Measurements from ENCODE around the gene ZNF462.

DNA sequence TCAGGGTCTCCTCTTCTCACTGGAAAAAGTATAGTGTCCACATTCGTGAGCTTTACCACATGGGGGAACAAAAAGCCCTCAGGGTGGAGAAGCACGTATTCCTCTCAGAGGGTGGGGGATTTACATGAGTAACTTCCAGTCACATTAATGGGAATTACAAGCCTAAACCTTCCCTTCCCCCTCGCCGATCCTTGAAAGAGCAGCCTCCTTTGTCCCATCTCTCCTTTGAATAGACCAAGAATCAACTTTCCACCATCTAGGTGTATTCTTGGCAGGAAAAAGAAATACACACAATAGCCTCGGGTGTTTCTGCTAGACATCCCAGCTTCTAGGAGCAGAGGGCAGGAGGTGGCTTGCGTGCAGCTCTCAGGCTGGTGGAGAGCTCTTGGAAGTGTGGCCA, 144.4 kb downstream of the ZNF462 start:
- TF ChIP-seq, protein P1, sequence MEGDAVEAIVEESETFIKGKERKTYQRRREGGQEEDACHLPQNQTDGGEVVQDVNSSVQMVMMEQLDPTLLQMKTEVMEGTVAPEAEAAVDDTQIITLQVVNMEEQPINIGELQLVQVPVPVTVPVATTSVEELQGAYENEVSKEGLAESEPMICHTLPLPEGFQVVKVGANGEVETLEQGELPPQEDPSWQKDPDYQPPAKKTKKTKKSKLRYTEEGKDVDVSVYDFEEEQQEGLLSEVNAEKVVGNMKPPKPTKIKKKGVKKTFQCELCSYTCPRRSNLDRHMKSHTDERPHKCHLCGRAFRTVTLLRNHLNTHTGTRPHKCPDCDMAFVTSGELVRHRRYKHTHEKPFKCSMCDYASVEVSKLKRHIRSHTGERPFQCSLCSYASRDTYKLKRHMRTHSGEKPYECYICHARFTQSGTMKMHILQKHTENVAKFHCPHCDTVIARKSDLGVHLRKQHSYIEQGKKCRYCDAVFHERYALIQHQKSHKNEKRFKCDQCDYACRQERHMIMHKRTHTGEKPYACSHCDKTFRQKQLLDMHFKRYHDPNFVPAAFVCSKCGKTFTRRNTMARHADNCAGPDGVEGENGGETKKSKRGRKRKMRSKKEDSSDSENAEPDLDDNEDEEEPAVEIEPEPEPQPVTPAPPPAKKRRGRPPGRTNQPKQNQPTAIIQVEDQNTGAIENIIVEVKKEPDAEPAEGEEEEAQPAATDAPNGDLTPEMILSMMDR (IDR thresholded peaks at IDR 0.05) = no peak
- no peak for TF ChIP-seq POLR2A (IDR thresholded peaks at IDR 0.05)
